KMS-11 (cell line): ENCODE data around the gene ACVR1.

Experiments
- H2AFZ ChIP-seq: fragments of 200-600 bp; sonication (generic); 2 replicates; pipeline ENCODE4 v1.6.1; 2016; ENCODE audit warnings: antibody characterized with exemption, mixed run types, low read depth
- H3K27ac ChIP-seq: fragments of 200-600 bp; sonication (generic); 2 replicates; pipeline ENCODE4 v1.6.1; 2016; ENCODE audit warnings: mild to moderate bottlenecking, mixed run types
- H3K27me3 ChIP-seq: fragments of 200-600 bp; sonication (generic); 2 replicates; pipeline ENCODE4 v1.6.1; 2017; ENCODE audit warnings: mild to moderate bottlenecking, low read depth, mixed run types, moderate library complexity; ENCODE audit not compliant: insufficient read depth
- H3K36me3 ChIP-seq: fragments of 200-600 bp; sonication (generic); 2 replicates; pipeline ENCODE4 v1.6.1; 2017; ENCODE audit warnings: mild to moderate bottlenecking, mixed run types; ENCODE audit not compliant: insufficient read depth
- H3K4me1 ChIP-seq: fragments of 200-600 bp; sonication (generic); 2 replicates; pipeline ENCODE4 v1.6.1; 2016; ENCODE audit warnings: mild to moderate bottlenecking, low read depth, mixed run types; ENCODE audit not compliant: poor library complexity, severe bottlenecking
- H3K4me2 ChIP-seq: fragments of 200-600 bp; sonication (generic); 2 replicates; pipeline ENCODE4 v1.7.0; 2016; ENCODE audit warnings: mild to moderate bottlenecking, mixed run types
- H3K4me3 ChIP-seq: fragments of 200-600 bp; sonication (generic); IDR thresholded peaks from 2 replicates; pipeline ENCODE4 v1.6.1; 2017; ENCODE audit warnings: low read depth, low read length, mixed read lengths; ENCODE audit not compliant: insufficient read depth
- H3K79me2 ChIP-seq: fragments of 200-600 bp; sonication (generic); 2 replicates; pipeline ENCODE4 v1.6.1; 2016; ENCODE audit warnings: low read depth, mixed run types; ENCODE audit not compliant: insufficient read depth
- H3K9ac ChIP-seq: fragments of 200-600 bp; sonication (generic); 2 replicates; pipeline ENCODE4 v1.6.1; 2016; ENCODE audit warnings: mild to moderate bottlenecking, mixed run types
- H4K20me1 ChIP-seq: fragments of 200-600 bp; sonication (generic); 2 replicates; pipeline ENCODE4 v1.6.1; 2016; ENCODE audit warnings: mild to moderate bottlenecking, mixed run types; ENCODE audit not compliant: insufficient read depth
- TF ChIP-seq, protein P1 (sequence below): fragments of 200-600 bp; sonication (generic); conservative IDR thresholded peaks from 2 replicates; pipeline ENCODE4 v1.6.1; 2017; ENCODE audit warnings: low read depth, mild to moderate bottlenecking, antibody characterized with exemption, low read length, moderate library complexity, mixed read lengths

The ACVR1 gene

GRCh38 chr2:157820193-157820592, 55.9 kb downstream of the ACVR1 start:
- Histone ChIP-seq H3K79me2 (no peaks in the 10 kb centered on the region), H2AFZ (no peak overlapping the region), H3K27me3 (no peaks in the 10 kb centered on the region), H3K27ac (no peak overlapping the region), H3K36me3 (no peaks in the 10 kb centered on the region), H3K4me3 (no peak overlapping the region), H3K4me1 (no peaks in the 10 kb centered on the region), H3K9ac (no peak overlapping the region), H3K4me2 (no peak overlapping the region), H4K20me1 (no peaks in the 10 kb centered on the region)
- TF ChIP-seq, protein P1, sequence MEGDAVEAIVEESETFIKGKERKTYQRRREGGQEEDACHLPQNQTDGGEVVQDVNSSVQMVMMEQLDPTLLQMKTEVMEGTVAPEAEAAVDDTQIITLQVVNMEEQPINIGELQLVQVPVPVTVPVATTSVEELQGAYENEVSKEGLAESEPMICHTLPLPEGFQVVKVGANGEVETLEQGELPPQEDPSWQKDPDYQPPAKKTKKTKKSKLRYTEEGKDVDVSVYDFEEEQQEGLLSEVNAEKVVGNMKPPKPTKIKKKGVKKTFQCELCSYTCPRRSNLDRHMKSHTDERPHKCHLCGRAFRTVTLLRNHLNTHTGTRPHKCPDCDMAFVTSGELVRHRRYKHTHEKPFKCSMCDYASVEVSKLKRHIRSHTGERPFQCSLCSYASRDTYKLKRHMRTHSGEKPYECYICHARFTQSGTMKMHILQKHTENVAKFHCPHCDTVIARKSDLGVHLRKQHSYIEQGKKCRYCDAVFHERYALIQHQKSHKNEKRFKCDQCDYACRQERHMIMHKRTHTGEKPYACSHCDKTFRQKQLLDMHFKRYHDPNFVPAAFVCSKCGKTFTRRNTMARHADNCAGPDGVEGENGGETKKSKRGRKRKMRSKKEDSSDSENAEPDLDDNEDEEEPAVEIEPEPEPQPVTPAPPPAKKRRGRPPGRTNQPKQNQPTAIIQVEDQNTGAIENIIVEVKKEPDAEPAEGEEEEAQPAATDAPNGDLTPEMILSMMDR, result no peak

- H3K27ac ChIP-seq, result no peak overlapping the region
Observed at GRCh38 chr2:157819761-157820160, 56.4 kb downstream of the ACVR1 start.

DNA sequence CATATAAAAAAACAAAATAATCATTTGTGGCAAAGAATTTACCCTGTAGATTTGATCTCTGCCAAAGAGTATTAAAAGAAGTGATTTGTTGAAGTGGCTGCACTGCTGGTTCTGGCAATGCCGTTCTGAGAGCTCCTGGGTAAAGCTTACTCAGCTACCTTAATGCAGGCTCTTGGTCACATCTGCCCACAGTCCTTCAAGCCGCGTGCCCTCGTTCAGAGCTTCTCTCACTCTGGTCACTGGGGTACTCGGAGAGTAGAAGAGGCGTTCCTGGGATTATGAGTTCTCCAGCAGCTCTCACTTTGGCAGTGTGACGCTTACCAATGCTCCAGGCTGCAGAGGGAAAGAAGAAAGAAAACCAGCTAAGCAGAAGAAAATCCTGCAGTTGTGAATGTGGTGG, 57.9 kb downstream of the ACVR1 start:
- H3K9ac ChIP-seq, result no peak overlapping the region
- H3K4me3 ChIP-seq, result no peak overlapping the region
- TF ChIP-seq, protein P1, result no peak
- H3K27me3 ChIP-seq, result no peaks in the 10 kb centered on the region
- H3K36me3 ChIP-seq, result no peaks in the 10 kb centered on the region
- no peaks in the 10 kb centered on the region for H3K4me1 ChIP-seq
- H3K79me2 ChIP-seq, result no peaks in the 10 kb centered on the region
- no peak overlapping the region for H3K4me2 ChIP-seq
- no peak overlapping the region for H3K27ac ChIP-seq
- H2AFZ ChIP-seq, result no peak overlapping the region
- H4K20me1 ChIP-seq, result no peaks in the 10 kb centered on the region

More at GRCh38 chr2:157819761-157820160, 56.4 kb downstream of the ACVR1 start:
- Histone ChIP-seq H4K20me1 (no peaks in the 10 kb centered on the region), H3K4me2 (no peak overlapping the region), H3K27me3 (no peaks in the 10 kb centered on the region), H3K4me3 (no peak overlapping the region), H2AFZ (no peak overlapping the region), H3K36me3 (no peaks in the 10 kb centered on the region), H3K79me2 (no peaks in the 10 kb centered on the region), H3K9ac (no peak overlapping the region), H3K4me1 (no peaks in the 10 kb centered on the region)
- TF ChIP-seq, protein P1, result no peak

- H3K79me2 ChIP-seq, result no peaks in the 10 kb centered on the region
- H3K4me2 ChIP-seq, result no peak overlapping the region
- H3K27ac ChIP-seq, result no peak overlapping the region
- no peak overlapping the region for H3K4me3 ChIP-seq
- TF ChIP-seq, protein P1, result no peak
- no peaks in the 10 kb centered on the region for H3K27me3 ChIP-seq
- H3K36me3 ChIP-seq, result no peaks in the 10 kb centered on the region
- H3K9ac ChIP-seq, result no peak overlapping the region
- no peaks in the 10 kb centered on the region for H4K20me1 ChIP-seq
- no peaks in the 10 kb centered on the region for H3K4me1 ChIP-seq
- no peak overlapping the region for H2AFZ ChIP-seq
Observed at GRCh38 chr2:157815421-157815820, 60.7 kb downstream of the ACVR1 start.
